Measurements from ENCODE around the gene CDC42SE2.

- no peak for TF ChIP-seq CTCF (IDR thresholded peaks at IDR 0.05; ENCODE audit: low read length)
- TF ChIP-seq EZH2 (IDR thresholded peaks at IDR 0.05; ENCODE audit: borderline replicate concordance, low read length): no peak
Observed at GRCh38 chr5:131256507-131256823, 7.4 kb upstream of the CDC42SE2 start.

Measured in OCI-LY1 (cell line).